AG04449 (cell line): Measurements from ENCODE around the gene TBC1D2.
"Not testable (repeated sequence)": the region's sequence is repeated elsewhere in the genome, so short reads cannot be mapped to it uniquely, and the experiment has no call there.

Source experiments
- CTCF ChIA-PET: fragments of 350-600 bp; formaldehyde crosslinking; extraction: SDS; loops from one replicate; lab custom pipeline; 2021; ENCODE audit warnings: antibody characterized with exemption; lab: Yijun Ruan, JAX
- POLR2A ChIA-PET: fragments of 400-600, 350-600 bp; formaldehyde crosslinking; extraction: SDS; loops from one replicate; lab custom pipeline; 2020; ENCODE audit warnings: antibody characterized with exemption, inconsistent platforms; lab: Yijun Ruan, JAX
- DNase-seq: peaks from one replicate; pipeline ENCODE4 v3.0.0-alpha.2; 2010; ENCODE audit warnings: low read depth, low spot score
- H3K4me3 ChIP-seq: 2 replicates; pipeline ENCODE4 v1.5.1; 2011; ENCODE audit warnings: low read depth, mild to moderate bottlenecking, control low read depth, low read length
- CTCF ChIP-seq: IDR thresholded peaks from one replicate; pipeline ENCODE4 v1.5.1; 2011; ENCODE audit warnings: mild to moderate bottlenecking, moderate library complexity, low read length, control low read depth, inconsistent platforms; ENCODE audit not compliant: insufficient read depth; ENCODE audit errors: missing control alignments

The TBC1D2 gene

GRCh38 chr9:98287384-98287783 is 31.9 kb upstream of the TBC1D2 start:
- no peak for TF ChIP-seq CTCF
- POLR2A ChIA-PET, result no interaction called here
- CTCF ChIA-PET, result interaction anchor here (1.0 to 2.2 kb wide), 3 partner anchors 25 to 365 kb away, joined by 3 to 6 read pairs (median 3); partner anchors contain the start of gene TRMO
- DNase-seq, result no peak
- no peak overlapping the region for H3K4me3 ChIP-seq

- no peak for DNase-seq
- H3K4me3 ChIP-seq, result no peak overlapping the region
- TF ChIP-seq CTCF, result no peak
- POLR2A ChIA-PET, result interaction anchor here (0.6 kb wide), 1 partner anchor 770 kb away, joined by 3 read pairs; no protein-coding TSS in a partner anchor
- CTCF ChIA-PET, result interaction anchor here (1.0 to 2.2 kb wide), 3 partner anchors 21 to 491 kb away, joined by 3 to 6 read pairs (median 3); no protein-coding TSS in a partner anchor
These were observed 30.0 kb upstream of the TBC1D2 start for GRCh38 chr9:98285446-98285845.

- no peak for TF ChIP-seq CTCF
- CTCF ChIA-PET, result interaction anchor here (1.0 to 1.2 kb wide), 3 partner anchors 21 to 491 kb away, joined by 3 to 4 read pairs (median 3); no protein-coding TSS in a partner anchor
- POLR2A ChIA-PET, result interaction anchor here (0.6 kb wide), 1 partner anchor 770 kb away, joined by 3 read pairs; no protein-coding TSS in a partner anchor
- no peak overlapping the region for H3K4me3 ChIP-seq
- no peak for DNase-seq
These were observed 29.3 kb upstream of the TBC1D2 start for GRCh38 chr9:98284754-98285153.

- DNase-seq, POLR2A ChIA-PET, H3K4me3 ChIP-seq: not testable (repeated sequence)
- CTCF ChIA-PET, result interaction anchor here (1.0 kb wide), 1 partner anchor 493 kb away, joined by 4 read pairs; no protein-coding TSS in a partner anchor
These were observed 27.7 kb upstream of the TBC1D2 start for GRCh38 chr9:98283143-98283542.

GRCh38 chr9:98281281-98281680 is 25.8 kb upstream of the TBC1D2 start:
- ChIA-PET CTCF (interaction anchor here (0.9 to 1.2 kb wide), 3 partner anchors 18 to 495 kb away, joined by 3 to 4 read pairs (median 4); no protein-coding TSS in a partner anchor), POLR2A (no interaction called here)
- DNase-seq, result no peak
- H3K4me3 ChIP-seq, result no peak overlapping the region
- TF ChIP-seq CTCF, result no peak

GRCh38 chr9:98280574-98280973 is 25.1 kb upstream of the TBC1D2 start:
- no peak overlapping the region for H3K4me3 ChIP-seq
- CTCF ChIA-PET, result interaction anchor here (0.9 to 1.2 kb wide), 3 partner anchors 17 to 496 kb away, joined by 3 to 4 read pairs (median 3); no protein-coding TSS in a partner anchor
- no peak for TF ChIP-seq CTCF
- POLR2A ChIA-PET, result no interaction called here
- no peak for DNase-seq
